ENCODE data around the gene AKAP6.

AKAP6 gene

GRCh38 chr14:32531942-32532515 is 202.9 kb downstream of the AKAP6 start:
- TF ChIP-seq, protein P1, sequence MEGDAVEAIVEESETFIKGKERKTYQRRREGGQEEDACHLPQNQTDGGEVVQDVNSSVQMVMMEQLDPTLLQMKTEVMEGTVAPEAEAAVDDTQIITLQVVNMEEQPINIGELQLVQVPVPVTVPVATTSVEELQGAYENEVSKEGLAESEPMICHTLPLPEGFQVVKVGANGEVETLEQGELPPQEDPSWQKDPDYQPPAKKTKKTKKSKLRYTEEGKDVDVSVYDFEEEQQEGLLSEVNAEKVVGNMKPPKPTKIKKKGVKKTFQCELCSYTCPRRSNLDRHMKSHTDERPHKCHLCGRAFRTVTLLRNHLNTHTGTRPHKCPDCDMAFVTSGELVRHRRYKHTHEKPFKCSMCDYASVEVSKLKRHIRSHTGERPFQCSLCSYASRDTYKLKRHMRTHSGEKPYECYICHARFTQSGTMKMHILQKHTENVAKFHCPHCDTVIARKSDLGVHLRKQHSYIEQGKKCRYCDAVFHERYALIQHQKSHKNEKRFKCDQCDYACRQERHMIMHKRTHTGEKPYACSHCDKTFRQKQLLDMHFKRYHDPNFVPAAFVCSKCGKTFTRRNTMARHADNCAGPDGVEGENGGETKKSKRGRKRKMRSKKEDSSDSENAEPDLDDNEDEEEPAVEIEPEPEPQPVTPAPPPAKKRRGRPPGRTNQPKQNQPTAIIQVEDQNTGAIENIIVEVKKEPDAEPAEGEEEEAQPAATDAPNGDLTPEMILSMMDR (IDR thresholded peaks at IDR 0.05): no peak
- no peak overlapping the region for H3K27ac Mint-ChIP-seq
- no peak for DNase-seq
- peaks cover 15% of the 10 kb centered on the region for H3K27me3 Mint-ChIP-seq (ENCODE audit: low read depth, poor library complexity)
- H3K36me3 Mint-ChIP-seq (ENCODE audit: low read depth): no peaks in the 10 kb centered on the region
- no peaks in the 10 kb centered on the region for H3K4me1 Mint-ChIP-seq
- no peak overlapping the region for H3K4me3 Mint-ChIP-seq
- H3K9me3 Mint-ChIP-seq: no peaks in the 10 kb centered on the region

DNA sequence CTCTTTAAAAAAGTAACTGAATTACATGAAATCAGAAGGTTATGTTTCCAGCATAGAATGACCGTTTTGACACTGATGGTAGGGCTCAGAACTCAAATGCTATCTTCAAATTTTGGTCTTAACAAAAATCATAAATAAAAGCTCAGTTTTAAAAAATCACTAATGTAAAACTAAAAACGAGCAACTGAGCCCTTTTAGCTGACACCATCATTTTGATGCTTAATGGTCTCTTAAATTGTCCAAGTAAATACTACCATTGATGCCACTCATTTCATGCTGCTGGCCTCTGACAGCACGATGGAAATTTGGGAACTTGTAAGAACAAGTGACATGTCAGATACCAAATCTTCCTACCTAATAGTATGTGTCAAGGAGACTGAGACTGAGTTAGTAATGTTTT is 205.0 kb downstream of the AKAP6 start:
- DNase-seq: no peak
- Mint-ChIP-seq H3K36me3 (ENCODE audit: low read depth) (no peaks in the 10 kb centered on the region), H3K9me3 (no peaks in the 10 kb centered on the region), H3K27ac (no peak overlapping the region), H3K4me1 (no peaks in the 10 kb centered on the region), H3K4me3 (no peak overlapping the region), H3K27me3 (ENCODE audit: low read depth, poor library complexity) (peaks cover 14% of the 10 kb centered on the region)
- TF ChIP-seq, protein P1 (IDR thresholded peaks at IDR 0.05): no peak

DNA sequence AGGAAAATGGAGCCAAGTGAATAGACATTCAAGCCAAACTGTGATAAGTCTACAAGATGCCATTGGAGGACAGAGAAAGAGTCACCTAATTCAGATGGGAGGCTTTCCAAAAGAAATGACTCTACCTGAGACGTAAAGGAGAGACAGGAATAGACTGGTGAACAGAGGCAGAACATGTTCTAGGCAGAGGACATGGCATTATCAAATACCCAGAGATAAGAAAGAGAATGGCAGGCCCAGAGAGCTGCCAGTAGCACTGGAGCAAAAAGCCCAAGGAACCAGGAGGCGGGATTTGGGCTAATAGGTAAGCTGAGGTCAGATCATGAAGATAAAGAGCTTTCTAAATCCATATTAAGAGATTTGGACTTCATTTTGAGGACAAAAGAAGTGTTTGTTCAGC is 207.1 kb downstream of the AKAP6 start:
- DNase-seq: no peak
- TF ChIP-seq, protein P1 (IDR thresholded peaks at IDR 0.05): no peak
- no peaks in the 10 kb centered on the region for H3K9me3 Mint-ChIP-seq

GRCh38 chr14:32537166-32537565 is 208.1 kb downstream of the AKAP6 start:
- Mint-ChIP-seq H3K4me3 (no peak overlapping the region), H3K4me1 (no peaks in the 10 kb centered on the region), H3K9me3 (no peaks in the 10 kb centered on the region), H3K27ac (no peak overlapping the region), H3K36me3 (ENCODE audit: low read depth) (no peaks in the 10 kb centered on the region), H3K27me3 (ENCODE audit: low read depth, poor library complexity) (peaks cover 10% of the 10 kb centered on the region)
- TF ChIP-seq, protein P1 (IDR thresholded peaks at IDR 0.05): no peak
- no peak for DNase-seq

More for the DNA sequence above, 207.1 kb downstream of the AKAP6 start:
- no peak overlapping the region for H3K4me3 Mint-ChIP-seq
- H3K4me1 Mint-ChIP-seq: no peaks in the 10 kb centered on the region
- H3K27ac Mint-ChIP-seq: no peak overlapping the region
- no peaks in the 10 kb centered on the region for H3K36me3 Mint-ChIP-seq (ENCODE audit: low read depth)
- H3K27me3 Mint-ChIP-seq (ENCODE audit: low read depth, poor library complexity): peaks cover 10% of the 10 kb centered on the region

DNA sequence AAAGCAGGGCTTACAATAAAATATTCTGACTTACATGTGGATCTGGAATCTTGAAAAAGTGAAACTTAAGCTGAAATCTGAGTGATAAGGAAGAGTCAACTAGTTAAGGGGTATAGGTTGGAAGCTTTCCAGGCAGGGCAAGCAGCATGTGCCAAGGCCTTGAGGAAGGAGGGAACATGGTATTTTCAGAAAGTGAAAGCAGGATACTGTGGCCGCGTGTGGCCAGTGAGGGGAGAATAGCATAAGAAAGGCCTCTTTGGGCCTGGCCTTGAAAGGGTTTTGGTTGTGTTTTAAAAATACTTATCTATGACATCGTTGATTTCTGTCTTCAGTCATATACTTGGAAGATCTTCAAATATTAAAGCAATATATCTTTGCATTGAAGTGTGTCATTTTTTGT is 213.4 kb downstream of the AKAP6 start:
- no peaks in the 10 kb centered on the region for H3K36me3 Mint-ChIP-seq (ENCODE audit: low read depth)
- no peak overlapping the region for H3K4me3 Mint-ChIP-seq
- no peaks in the 10 kb centered on the region for H3K27me3 Mint-ChIP-seq (ENCODE audit: low read depth, poor library complexity)
- TF ChIP-seq, protein P1 (IDR thresholded peaks at IDR 0.05): no peak
- no peak for DNase-seq
- no peak overlapping the region for H3K27ac Mint-ChIP-seq
- no peaks in the 10 kb centered on the region for H3K9me3 Mint-ChIP-seq
- H3K4me1 Mint-ChIP-seq: peaks cover 21% of the 10 kb centered on the region

DNA sequence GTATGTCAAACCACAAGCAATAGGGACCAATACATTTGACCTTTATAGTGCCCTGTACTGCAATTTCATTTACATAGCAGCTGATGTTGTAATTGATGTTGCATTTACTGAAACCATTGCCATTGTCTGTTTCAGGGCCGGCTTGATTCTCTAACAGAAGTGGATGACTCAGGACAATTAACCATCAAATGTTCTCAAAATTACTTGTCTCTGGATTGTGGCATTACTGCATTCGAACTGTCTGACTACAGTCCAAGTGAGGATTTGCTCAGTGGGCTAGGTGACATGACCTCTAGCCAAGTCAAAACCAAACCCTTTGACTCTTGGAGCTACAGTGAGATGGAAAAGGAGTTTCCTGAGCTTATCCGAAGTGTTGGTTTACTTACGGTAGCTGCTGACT is 216.0 kb downstream of the AKAP6 start:
- TF ChIP-seq, protein P1 (IDR thresholded peaks at IDR 0.05): no peak
- Mint-ChIP-seq H3K27ac (no peak overlapping the region), H3K9me3 (no peaks in the 10 kb centered on the region), H3K27me3 (ENCODE audit: low read depth, poor library complexity) (no peaks in the 10 kb centered on the region), H3K4me3 (no peak overlapping the region), H3K36me3 (ENCODE audit: low read depth) (no peaks in the 10 kb centered on the region), H3K4me1 (peaks cover 21% of the 10 kb centered on the region)
- DNase-seq: no peak
